K562 (cell line): ENCODE results near the gene ZNF598. TPM values are rescaled to one million over a fixed set of nuclear protein-coding genes. Genes with fewer than 3 reads are reported as not detected.
A peak's percentile ranks its signal among the peaks of the same experiment; 100 is the strongest.

Experiments used
- BMI1 ChIP-seq: fragments of 150-350 bp; IDR thresholded peaks from 2 replicates; pipeline ENCODE4 v1.6.1; 2014; ENCODE audit warnings: low read length
- CHD1 ChIP-seq: fragments of 200-600 bp; sonication (generic); IDR thresholded peaks from one replicate; pipeline ENCODE4 v1.6.1; 2012; ENCODE audit warnings: mild to moderate bottlenecking, moderate library complexity, low read length, inconsistent platforms
- CSDE1 ChIP-seq, 2 experiments: fragments of 450-650 bp; IDR thresholded peaks; 2 replicates each; pipeline ENCODE4 v1.6.1; 2016; ENCODE audit warnings: mild to moderate bottlenecking in 1 of 2
- FOS ChIP-seq: IDR thresholded peaks from 3 replicates; pipeline ENCODE4 v1.6.1; 2011; ENCODE audit not compliant: insufficient read length; ENCODE audit errors: extremely low read depth
- FOXK2 ChIP-seq, 2 experiments: fragments of 450-650 bp; IDR thresholded peaks in 1 of 2; conservative IDR thresholded peaks in 1 of 2; 2 replicates each; pipeline ENCODE4 v1.6.1; 2016; ENCODE audit warnings: low read depth in 2 of 2, mild to moderate bottlenecking in 1 of 2
- FOXP1 ChIP-seq: sonication (generic); formaldehyde crosslinking; IDR thresholded peaks from 2 replicates; pipeline ENCODE4 v1.8.0; 2022; ENCODE audit warnings: mild to moderate bottlenecking, missing genetic modification reagents
- GTF2A2 ChIP-seq: IDR thresholded peaks from 2 replicates; pipeline ENCODE4 v1.6.1; 2016; ENCODE audit warnings: mild to moderate bottlenecking, missing genetic modification characterization, missing compliant biosample characterization
- HNRNPL ChIP-seq: fragments of 200-400 bp; formaldehyde crosslinking; IDR thresholded peaks from 2 replicates; pipeline ENCODE4 v1.6.1; 2017; ENCODE audit warnings: low read depth, mild to moderate bottlenecking, low read length
- MAFF ChIP-seq: IDR thresholded peaks from 2 replicates; pipeline ENCODE4 v1.6.1; 2012; ENCODE audit warnings: low read length, improper control_type of control experiment
- NFRKB ChIP-seq: fragments of 450-650 bp; IDR thresholded peaks from 2 replicates; pipeline ENCODE4 v1.6.1; 2016; ENCODE audit warnings: low read depth
- NR1H2 ChIP-seq: sonication (generic); formaldehyde crosslinking; IDR thresholded peaks from 2 replicates; pipeline ENCODE4 v1.4.0; 2020; ENCODE audit warnings: mild to moderate bottlenecking, missing genetic modification reagents
- OTX1 ChIP-seq: fragments of 450-650 bp; formaldehyde crosslinking; IDR thresholded peaks from 2 replicates; pipeline ENCODE4 v1.4.0; 2022; ENCODE audit warnings: mild to moderate bottlenecking
- POLR2AphosphoS5 ChIP-seq: IDR thresholded peaks from 2 replicates; pipeline ENCODE4 v1.6.1; 2011; ENCODE audit warnings: mild to moderate bottlenecking, low read depth, low read length, moderate library complexity; ENCODE audit not compliant: control insufficient read depth, insufficient read depth
- RBM39 ChIP-seq: fragments of 200-400 bp; formaldehyde crosslinking; optimal IDR thresholded peaks from 2 replicates; pipeline ENCODE3; 2018; ENCODE audit warnings: low read depth, low read length
- ZFX ChIP-seq: sonication (generic); formaldehyde crosslinking; IDR thresholded peaks from 2 replicates; pipeline ENCODE4 v1.8.0; 2022; ENCODE audit warnings: mild to moderate bottlenecking, missing genetic modification reagents, moderate library complexity
- polyA plus RNA-seq, 8 experiments: library from polyadenylated mRNA; depleted of rRNA in 4 of 8; stranded (reverse) in 5 of 8; unstranded in 3 of 8; fragments of >200 nt; fragmentation: Nextera tagmentation in 2 of 8; fragmentation: Illumina TruSeq in 1 of 8; extraction: Ambion mirVana in 2 of 8; extraction: Trizol in 1 of 8; gene quantifications; 2 replicates each; pipeline versions ENCODE4 v1.2.1 to v1.2.3, GENCODE V29; 2011 to 2014; ENCODE audit warnings: inconsistent platforms in 1 of 8, missing spikeins in 1 of 8
- total RNA-seq, 7 experiments: library from RNA; depleted of rRNA in 6 of 7; stranded (reverse); fragments of >200 nt in 6 of 7; fragmentation: Illumina TruSeq in 2 of 7; extraction: Trizol in 2 of 7; gene quantifications; 2 replicates each; pipeline versions ENCODE4 v1.2.1 to v1.2.3, GENCODE V29; 2011 to 2021; ENCODE audit warnings: low replicate concordance in 1 of 7
- TF ChIP-seq, protein P1 (sequence below): fragments of 450-650 bp; IDR thresholded peaks from 2 replicates; pipeline ENCODE4 v1.7.1; 2018; ENCODE audit warnings: mild to moderate bottlenecking, low read depth; ENCODE audit not compliant: partially characterized antibody
- TF ChIP-seq, protein P2 (sequence below), 2 experiments: IDR thresholded peaks; 2 replicates each; pipeline ENCODE4 v1.6.1; 2011; ENCODE audit warnings: borderline replicate concordance in 1 of 2, control low read depth in 1 of 2, low read depth in 1 of 2, low read length in 1 of 2, mild to moderate bottlenecking in 1 of 2, mixed read lengths in 1 of 2, moderate library complexity in 1 of 2; ENCODE audit not compliant: insufficient read depth in 1 of 2, insufficient read length in 1 of 2, poor library complexity in 1 of 2, severe bottlenecking in 1 of 2; ENCODE audit errors: extremely low read depth in 1 of 2
- TF ChIP-seq, protein P3 (sequence below), 2 experiments: IDR thresholded peaks; 2 replicates each; pipeline ENCODE4 v1.6.1; 2012; ENCODE audit warnings: improper control_type of control experiment in 2 of 2, low read depth in 2 of 2, low read length in 2 of 2, borderline replicate concordance in 1 of 2
- TF ChIP-seq, protein P4 (sequence below): fragments of 450-650 bp; formaldehyde crosslinking; IDR thresholded peaks from 2 replicates; pipeline ENCODE4 v1.4.0; 2020; ENCODE audit warnings: mild to moderate bottlenecking, moderate library complexity

Gene ZNF598
- total and polyA plus RNA-seq, 9 of the 15 experiments (the other 6 are each of a cell fraction or from before 2014, with no cell fraction given), result 0.11 to 115 (median 29.6) TPM

DNA sequence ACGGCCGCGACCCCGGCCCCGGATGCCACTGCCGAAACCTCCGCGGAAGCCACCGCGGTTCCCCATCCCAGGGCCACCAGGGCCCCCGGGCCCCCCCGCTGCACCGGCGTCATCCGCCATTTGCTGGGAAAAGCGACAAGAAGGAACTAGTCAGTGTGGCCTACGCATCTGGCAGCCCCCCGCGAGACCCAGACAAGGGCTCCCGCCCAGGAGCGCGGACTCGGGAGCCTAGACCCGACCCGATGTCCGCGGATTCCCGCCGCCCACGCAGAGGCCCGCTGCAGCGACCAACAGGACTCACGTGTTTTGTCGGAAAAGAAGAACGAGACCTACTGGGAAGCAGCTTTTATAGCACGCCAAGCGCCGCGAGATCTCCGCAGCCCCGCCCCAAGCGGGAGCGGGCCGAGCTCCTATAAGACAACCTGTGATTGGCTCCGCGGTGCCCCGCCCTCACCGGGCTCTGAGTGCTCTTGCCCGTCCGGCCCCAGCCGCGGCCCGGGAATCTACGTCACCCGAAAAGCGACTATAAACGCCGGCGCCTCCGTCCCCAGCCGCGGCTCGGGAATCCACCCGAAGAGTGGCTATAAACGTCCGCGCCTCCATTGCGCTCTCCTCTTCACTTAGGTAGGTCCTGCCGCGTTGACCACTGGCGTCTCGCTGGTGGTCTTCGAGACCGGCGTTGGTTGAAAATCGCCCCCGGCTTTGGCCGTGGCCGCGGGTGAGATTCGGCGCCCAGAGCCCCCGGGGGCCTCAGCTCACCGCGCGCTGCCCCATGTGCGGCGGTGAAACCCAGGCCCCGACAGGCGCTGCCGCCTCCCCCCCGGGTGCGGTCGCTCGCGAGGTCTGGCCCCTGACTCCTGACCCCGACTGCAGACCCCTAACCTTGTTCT lies 44.9 kb downstream of the ZNF598 start, which contains the start of gene RPS2 (continued):
- no peak for TF ChIP-seq CHD1
- no peak for TF ChIP-seq BMI1
- TF ChIP-seq, protein P1, sequence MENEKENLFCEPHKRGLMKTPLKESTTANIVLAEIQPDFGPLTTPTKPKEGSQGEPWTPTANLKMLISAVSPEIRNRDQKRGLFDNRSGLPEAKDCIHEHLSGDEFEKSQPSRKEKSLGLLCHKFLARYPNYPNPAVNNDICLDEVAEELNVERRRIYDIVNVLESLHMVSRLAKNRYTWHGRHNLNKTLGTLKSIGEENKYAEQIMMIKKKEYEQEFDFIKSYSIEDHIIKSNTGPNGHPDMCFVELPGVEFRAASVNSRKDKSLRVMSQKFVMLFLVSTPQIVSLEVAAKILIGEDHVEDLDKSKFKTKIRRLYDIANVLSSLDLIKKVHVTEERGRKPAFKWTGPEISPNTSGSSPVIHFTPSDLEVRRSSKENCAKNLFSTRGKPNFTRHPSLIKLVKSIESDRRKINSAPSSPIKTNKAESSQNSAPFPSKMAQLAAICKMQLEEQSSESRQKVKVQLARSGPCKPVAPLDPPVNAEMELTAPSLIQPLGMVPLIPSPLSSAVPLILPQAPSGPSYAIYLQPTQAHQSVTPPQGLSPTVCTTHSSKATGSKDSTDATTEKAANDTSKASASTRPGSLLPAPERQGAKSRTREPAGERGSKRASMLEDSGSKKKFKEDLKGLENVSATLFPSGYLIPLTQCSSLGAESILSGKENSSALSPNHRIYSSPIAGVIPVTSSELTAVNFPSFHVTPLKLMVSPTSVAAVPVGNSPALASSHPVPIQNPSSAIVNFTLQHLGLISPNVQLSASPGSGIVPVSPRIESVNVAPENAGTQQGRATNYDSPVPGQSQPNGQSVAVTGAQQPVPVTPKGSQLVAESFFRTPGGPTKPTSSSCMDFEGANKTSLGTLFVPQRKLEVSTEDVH, result peak; percentile 64
- TF ChIP-seq FOXK2 (conservative IDR thresholded peaks at IDR 0.05 in 1 of 2, IDR thresholded peaks at IDR 0.05 in 1 of 2; ENCODE audit: low read depth in 2 of 2), result peak; percentile 67 to 69; a peak in 2 of 4 replicates
- TF ChIP-seq, protein P2, sequence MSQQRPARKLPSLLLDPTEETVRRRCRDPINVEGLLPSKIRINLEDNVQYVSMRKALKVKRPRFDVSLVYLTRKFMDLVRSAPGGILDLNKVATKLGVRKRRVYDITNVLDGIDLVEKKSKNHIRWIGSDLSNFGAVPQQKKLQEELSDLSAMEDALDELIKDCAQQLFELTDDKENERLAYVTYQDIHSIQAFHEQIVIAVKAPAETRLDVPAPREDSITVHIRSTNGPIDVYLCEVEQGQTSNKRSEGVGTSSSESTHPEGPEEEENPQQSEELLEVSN (IDR thresholded peaks at IDR 0.05; ENCODE audit: borderline replicate concordance in 1 of 2, extremely low read depth in 1 of 2, insufficient read depth in 1 of 2, insufficient read length in 1 of 2, low read depth in 1 of 2, low read length in 1 of 2, poor library complexity in 1 of 2, severe bottlenecking in 1 of 2), result peak in 1 of 2 experiments; percentile 29
- TF ChIP-seq, protein P3, sequence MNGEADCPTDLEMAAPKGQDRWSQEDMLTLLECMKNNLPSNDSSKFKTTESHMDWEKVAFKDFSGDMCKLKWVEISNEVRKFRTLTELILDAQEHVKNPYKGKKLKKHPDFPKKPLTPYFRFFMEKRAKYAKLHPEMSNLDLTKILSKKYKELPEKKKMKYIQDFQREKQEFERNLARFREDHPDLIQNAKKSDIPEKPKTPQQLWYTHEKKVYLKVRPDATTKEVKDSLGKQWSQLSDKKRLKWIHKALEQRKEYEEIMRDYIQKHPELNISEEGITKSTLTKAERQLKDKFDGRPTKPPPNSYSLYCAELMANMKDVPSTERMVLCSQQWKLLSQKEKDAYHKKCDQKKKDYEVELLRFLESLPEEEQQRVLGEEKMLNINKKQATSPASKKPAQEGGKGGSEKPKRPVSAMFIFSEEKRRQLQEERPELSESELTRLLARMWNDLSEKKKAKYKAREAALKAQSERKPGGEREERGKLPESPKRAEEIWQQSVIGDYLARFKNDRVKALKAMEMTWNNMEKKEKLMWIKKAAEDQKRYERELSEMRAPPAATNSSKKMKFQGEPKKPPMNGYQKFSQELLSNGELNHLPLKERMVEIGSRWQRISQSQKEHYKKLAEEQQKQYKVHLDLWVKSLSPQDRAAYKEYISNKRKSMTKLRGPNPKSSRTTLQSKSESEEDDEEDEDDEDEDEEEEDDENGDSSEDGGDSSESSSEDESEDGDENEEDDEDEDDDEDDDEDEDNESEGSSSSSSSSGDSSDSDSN (IDR thresholded peaks at IDR 0.05; ENCODE audit: borderline replicate concordance in 1 of 2, low read depth in 2 of 2, low read length in 2 of 2), result no peak
- 0 out of 2 replicates have a peak, but pooled peaks have one; percentile 49 for TF ChIP-seq OTX1 (CRISPR knock-in tag)
- peak; percentile 97 for TF ChIP-seq GTF2A2 (tag)
- TF ChIP-seq CSDE1 (IDR thresholded peaks at IDR 0.05), result no peak
- 0 out of 2 replicates have a peak, but pooled peaks have one; percentile 43 for TF ChIP-seq NR1H2 (CRISPR knock-in tag)
- TF ChIP-seq POLR2AphosphoS5, result peak; percentile 98
- TF ChIP-seq, protein P4, sequence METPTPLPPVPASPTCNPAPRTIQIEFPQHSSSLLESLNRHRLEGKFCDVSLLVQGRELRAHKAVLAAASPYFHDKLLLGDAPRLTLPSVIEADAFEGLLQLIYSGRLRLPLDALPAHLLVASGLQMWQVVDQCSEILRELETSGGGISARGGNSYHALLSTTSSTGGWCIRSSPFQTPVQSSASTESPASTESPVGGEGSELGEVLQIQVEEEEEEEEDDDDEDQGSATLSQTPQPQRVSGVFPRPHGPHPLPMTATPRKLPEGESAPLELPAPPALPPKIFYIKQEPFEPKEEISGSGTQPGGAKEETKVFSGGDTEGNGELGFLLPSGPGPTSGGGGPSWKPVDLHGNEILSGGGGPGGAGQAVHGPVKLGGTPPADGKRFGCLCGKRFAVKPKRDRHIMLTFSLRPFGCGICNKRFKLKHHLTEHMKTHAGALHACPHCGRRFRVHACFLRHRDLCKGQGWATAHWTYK (CRISPR knock-in tag), result peak; percentile 66; the same call in 1 of the 2 replicates
- TF ChIP-seq ZFX (CRISPR knock-in tag), result peak; percentile 96
- TF ChIP-seq FOXP1, result peak; percentile 86; the same call in 1 of the 2 replicates
- TF ChIP-seq HNRNPL, result peak; percentile 96
- no peak for TF ChIP-seq RBM39
- peak; percentile 75 for TF ChIP-seq FOS
- peak; percentile 36; the same call in 1 of the 2 replicates for TF ChIP-seq MAFF
- TF ChIP-seq NFRKB, result peak; percentile 49
